ENCODE data around the gene ENTREP3. TPM values are rescaled to one million over a fixed set of nuclear protein-coding genes. Genes with fewer than 3 reads are reported as not detected.

The ENTREP3 gene
- total RNA-seq, 1 experiment from 2014 or later: 69.9 TPM

- Histone ChIP-seq H3K79me2 (ENCODE audit: insufficient read depth, low read length) (peaks cover 5% of the 10 kb centered on the region; the same call in 1 of the 2 replicates), H3K9me3 (ENCODE audit: control insufficient read depth in 1 of 2, insufficient read depth in 1 of 2, low read depth in 1 of 2, low read length in 2 of 2) (no peaks in the 10 kb centered on the region), H3K4me2 (ENCODE audit: low read length) (peak overlapping the region; percentile 100), H3K9ac (ENCODE audit: low read length) (peak overlapping the region; percentile 67), H3K9me2 (ENCODE audit: insufficient read depth) (no peaks in the 10 kb centered on the region), H2AFZ (ENCODE audit: low read depth, low read length, poor library complexity, severe bottlenecking) (no peak overlapping the region), H4K20me1 (ENCODE audit: insufficient read depth) (no peaks in the 10 kb centered on the region), H3K27ac (ENCODE audit: low read depth, low read length) (peak overlapping the region; percentile 63), H3K4me3 (replicated peaks in 1 of 2; ENCODE audit: low read depth in 1 of 2, low read length in 2 of 2) (peak overlapping the region; percentile 76 to 85), H3K4me1 (ENCODE audit: control insufficient read depth in 1 of 2, insufficient read depth in 2 of 2, low read length in 2 of 2) (peaks cover 10 to 30% of the 10 kb centered on the region in 2 experiments), H3K27me3 (ENCODE audit: insufficient read depth, low read length) (no peaks in the 10 kb centered on the region), H3K36me3 (ENCODE audit: control insufficient read depth in 1 of 2, insufficient read depth in 2 of 2, low read length in 2 of 2) (no peaks in the 10 kb centered on the region)
- CTCF ChIA-PET: interaction anchor here (0.9 to 1.2 kb wide), 4 partner anchors 27 to 71 kb away, joined by 3 to 5 read pairs (median 4); no protein-coding TSS in a partner anchor
- DNase-seq (ENCODE audit: low read depth, low spot score) (no peak), ATAC-seq (peak; percentile 55)
- BruUV-seq (replicated peaks): no TSS peak
- TF ChIP-seq EGR1 (IDR thresholded peaks at IDR 0.05; ENCODE audit: low read depth) (peak; percentile 95), ELF1 (IDR thresholded peaks at IDR 0.05; ENCODE audit: borderline replicate concordance, low read depth) (no peak), SRF (IDR thresholded peaks at IDR 0.05; ENCODE audit: low read depth) (no peak), RAD21 (IDR thresholded peaks at IDR 0.05; ENCODE audit: low read depth) (peak; percentile 47; the same call in 1 of the 2 replicates), TCF7L2 (IDR thresholded peaks at IDR 0.05; ENCODE audit: borderline replicate concordance, extremely low read depth, insufficient read depth, insufficient read length) (no peak), POLR2A (IDR thresholded peaks at IDR 0.05; ENCODE audit: borderline replicate concordance, extremely low read depth, insufficient read depth, insufficient read length) (no peak), EZH2phosphoT487 (IDR thresholded peaks at IDR 0.05; ENCODE audit: borderline replicate concordance) (no peak), MAX (IDR thresholded peaks at IDR 0.05) (no peak), POLR2AphosphoS5 (IDR thresholded peaks at IDR 0.05; ENCODE audit: low read depth, low read length) (no peak), REST (IDR thresholded peaks at IDR 0.05; ENCODE audit: low read depth) (peak; percentile 85; the same call in 1 of the 2 replicates), JUND (IDR thresholded peaks at IDR 0.05) (no peak), ZNF274 (IDR thresholded peaks at IDR 0.05; ENCODE audit: low read depth, low read length) (no peak), ATF3 (IDR thresholded peaks at IDR 0.05) (no peak), SP1 (IDR thresholded peaks at IDR 0.05; ENCODE audit: low read depth) (no peak), CEBPB (IDR thresholded peaks at IDR 0.05; ENCODE audit: low read depth) (no peak)
- TF ChIP-seq, protein P1, sequence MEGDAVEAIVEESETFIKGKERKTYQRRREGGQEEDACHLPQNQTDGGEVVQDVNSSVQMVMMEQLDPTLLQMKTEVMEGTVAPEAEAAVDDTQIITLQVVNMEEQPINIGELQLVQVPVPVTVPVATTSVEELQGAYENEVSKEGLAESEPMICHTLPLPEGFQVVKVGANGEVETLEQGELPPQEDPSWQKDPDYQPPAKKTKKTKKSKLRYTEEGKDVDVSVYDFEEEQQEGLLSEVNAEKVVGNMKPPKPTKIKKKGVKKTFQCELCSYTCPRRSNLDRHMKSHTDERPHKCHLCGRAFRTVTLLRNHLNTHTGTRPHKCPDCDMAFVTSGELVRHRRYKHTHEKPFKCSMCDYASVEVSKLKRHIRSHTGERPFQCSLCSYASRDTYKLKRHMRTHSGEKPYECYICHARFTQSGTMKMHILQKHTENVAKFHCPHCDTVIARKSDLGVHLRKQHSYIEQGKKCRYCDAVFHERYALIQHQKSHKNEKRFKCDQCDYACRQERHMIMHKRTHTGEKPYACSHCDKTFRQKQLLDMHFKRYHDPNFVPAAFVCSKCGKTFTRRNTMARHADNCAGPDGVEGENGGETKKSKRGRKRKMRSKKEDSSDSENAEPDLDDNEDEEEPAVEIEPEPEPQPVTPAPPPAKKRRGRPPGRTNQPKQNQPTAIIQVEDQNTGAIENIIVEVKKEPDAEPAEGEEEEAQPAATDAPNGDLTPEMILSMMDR (IDR thresholded peaks at IDR 0.05 in 2 of 3, conservative IDR thresholded peaks at IDR 0.05 in 1 of 3; ENCODE audit: borderline replicate concordance in 1 of 3, insufficient read depth in 1 of 3, low read depth in 2 of 3, low read length in 2 of 3): peak in 2 of 3 experiments; percentile 51; a peak in 4 of 6 replicates
- POLR2A ChIA-PET: no interaction called here
- RAD21 ChIA-PET (ENCODE audit: low non-redundant PET in 1 of 2, low total read pairs in 2 of 2, uncharacterized antibody in 2 of 2, unreplicated experiment in 2 of 2): interaction anchor here (0.6 to 0.8 kb wide), 2 partner anchors 30 to 285 kb away, joined by 5 to 8 read pairs; partner anchors contain the start of gene FDPS (in 1 of the 2)
- intact Hi-C loops (cut with micrococcal nuclease): loop anchor here (1.0 to 5.0 kb wide), 2 partner anchors 45 to 224 kb away; no protein-coding TSS in a partner anchor
These were observed 22.8 kb upstream of the ENTREP3 start for GRCh38 chr1:155277902-155278688.

Measured in HCT116 (cell line).